NCI-H2227 (cell line): ENCODE data around the gene TPP2.

Experiments used
- DNase-seq: peaks from one replicate; lab custom pipeline; 2025; ENCODE audit not compliant: unreplicated experiment; lab: John Stamatoyannopoulos, UW

TPP2 gene

GRCh38 chr13:102651892-102652291 lies 55.1 kb downstream of the TPP2 start:
- no peak for DNase-seq

DNA sequence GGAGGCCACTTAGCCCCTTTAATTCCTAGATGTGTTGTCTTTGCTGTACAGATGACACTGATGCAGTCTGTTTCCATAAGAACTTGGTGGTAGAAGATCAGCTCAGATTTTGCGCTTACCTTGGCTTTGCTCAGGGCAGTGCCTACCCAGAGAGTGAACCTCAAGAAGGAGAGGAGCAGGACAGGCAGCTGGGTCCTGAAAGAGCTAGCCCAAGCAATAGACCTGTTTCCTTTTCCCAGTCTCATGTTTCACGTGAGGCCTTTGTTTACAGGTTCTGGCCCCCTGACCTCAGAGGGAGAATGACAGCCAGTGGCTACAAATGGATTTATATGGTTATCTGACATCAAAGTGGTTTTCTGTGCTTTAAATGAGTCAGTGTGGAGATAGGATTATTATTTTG lies 58.0 kb downstream of the TPP2 start:
- DNase-seq = no peak

DNA sequence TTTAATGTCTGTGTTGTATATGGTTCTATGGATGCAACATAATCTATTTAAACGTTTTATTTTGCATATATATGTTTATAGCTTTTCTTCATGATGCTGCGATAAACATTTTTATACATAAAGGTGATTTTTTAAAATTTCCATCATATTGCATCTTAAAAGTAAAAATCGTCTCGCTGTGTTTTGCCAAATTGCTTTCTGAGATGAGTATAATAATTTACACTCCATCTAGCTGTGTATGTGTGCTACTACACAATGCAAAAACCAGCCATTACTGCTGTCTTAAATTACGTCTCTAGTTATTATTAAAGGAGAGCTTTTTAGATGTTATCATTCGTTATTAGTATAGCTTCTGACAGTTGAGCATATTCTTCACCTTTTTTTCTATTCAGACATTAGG lies 60.8 kb downstream of the TPP2 start:
- DNase-seq = no peak

DNA sequence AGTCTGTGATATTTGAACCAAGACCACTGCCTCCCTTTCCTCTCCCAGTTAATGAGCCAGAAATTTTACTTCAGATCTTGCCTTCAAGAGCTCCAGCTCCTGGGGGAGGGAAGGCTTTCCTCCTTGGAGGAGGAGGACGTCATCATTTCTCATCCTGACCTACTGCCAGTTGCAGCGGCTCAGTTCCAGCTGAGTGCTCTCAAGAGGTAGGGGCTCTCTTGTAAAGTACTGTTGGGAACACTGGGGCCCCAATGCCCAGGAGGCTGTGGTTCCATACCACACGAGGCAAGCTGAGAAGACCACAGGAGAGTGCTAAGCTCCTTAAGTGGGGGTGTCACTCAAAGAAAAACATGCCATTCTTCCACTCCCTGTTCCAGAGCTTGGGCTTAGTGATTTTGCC lies 61.9 kb downstream of the TPP2 start:
- DNase-seq = no peak

DNA sequence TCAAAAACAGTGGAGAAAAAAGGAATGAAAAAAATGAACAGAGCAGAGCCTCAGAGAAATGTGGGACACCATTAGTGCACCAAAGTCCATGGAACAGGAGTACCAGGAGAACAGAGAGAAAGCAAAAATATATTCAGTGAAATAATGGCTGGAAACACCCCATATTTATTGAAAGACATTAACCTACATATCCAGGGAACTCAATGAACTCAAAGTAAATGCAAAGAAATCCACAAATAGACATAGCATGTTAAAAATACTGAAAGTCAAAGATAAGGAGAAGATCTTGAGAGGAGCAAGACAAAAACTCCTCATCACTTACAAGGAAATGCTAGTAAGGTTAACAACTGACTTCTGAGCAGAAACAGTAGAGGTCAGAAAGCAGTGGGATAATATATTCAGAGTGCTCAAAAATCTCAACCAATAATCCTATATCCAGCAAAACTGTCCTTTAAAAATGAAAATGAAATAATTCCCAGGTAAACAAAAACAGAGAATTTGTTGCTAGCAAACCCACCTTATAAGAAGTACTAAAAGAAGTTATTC lies 62.5 kb downstream of the TPP2 start:
- no peak for DNase-seq

- no peak for DNase-seq
Observed at GRCh38 chr13:102667023-102667422, 70.2 kb downstream of the TPP2 start.

- no peak for DNase-seq
Observed at GRCh38 chr13:102667911-102668310, 71.1 kb downstream of the TPP2 start.

DNA sequence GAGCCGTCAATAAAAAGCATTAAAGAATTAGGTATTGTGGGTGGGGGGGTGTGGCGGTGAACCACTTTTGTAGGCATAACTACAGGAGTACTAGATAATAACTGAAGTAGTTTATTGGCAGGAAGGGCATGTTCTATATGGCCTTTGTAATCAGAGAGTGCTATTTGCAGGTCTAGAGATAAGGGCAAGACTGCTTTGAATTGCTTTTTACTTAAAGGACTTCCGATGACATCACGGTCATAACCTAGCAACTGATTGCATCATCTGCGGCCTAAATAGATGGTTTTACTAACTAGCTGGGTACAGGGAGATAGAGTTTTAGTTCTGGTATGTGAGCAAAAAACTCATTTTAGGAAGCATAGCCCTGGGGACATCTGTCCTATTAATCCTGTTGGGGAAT lies 73.3 kb downstream of the TPP2 start:
- DNase-seq = no peak

DNA sequence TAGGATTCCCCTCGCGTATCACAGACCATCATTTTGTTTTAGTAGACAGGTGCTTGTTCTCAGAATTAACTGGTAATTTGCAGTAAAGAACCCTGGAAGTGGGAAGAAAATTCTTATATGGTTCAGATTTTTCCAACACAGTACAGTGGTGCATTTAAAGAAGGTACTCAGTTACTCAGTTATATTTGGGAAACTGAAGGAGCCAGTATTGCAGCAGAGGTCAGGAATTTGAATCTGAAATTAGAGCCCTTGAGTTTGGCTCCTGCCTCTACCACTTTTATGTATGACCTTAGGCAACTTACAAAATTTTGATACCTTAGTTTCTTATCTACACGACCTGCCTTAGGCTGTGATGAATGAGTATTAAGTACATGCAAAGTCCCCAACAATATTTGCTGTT lies 78.3 kb downstream of the TPP2 start:
- DNase-seq = no peak

DNA sequence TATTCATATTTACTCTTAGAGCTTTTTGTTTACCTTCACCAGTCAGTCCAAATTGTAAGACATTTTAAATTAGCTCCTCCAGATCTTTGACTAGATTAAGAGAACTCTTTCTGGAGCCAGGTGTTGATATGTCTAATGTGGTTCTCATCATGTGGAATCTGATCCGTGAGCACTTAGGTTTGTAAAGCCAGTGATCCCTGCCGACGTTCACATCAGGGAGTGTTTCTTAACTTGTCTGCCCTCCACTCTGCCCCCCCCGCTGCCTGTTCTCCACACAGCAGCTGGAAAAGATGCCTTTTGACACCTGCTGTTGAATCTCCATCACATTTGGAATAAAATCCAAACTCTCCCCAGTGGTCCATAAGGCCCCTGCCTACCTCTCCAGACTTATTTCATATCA lies 80.3 kb downstream of the TPP2 start:
- DNase-seq = no peak

DNA sequence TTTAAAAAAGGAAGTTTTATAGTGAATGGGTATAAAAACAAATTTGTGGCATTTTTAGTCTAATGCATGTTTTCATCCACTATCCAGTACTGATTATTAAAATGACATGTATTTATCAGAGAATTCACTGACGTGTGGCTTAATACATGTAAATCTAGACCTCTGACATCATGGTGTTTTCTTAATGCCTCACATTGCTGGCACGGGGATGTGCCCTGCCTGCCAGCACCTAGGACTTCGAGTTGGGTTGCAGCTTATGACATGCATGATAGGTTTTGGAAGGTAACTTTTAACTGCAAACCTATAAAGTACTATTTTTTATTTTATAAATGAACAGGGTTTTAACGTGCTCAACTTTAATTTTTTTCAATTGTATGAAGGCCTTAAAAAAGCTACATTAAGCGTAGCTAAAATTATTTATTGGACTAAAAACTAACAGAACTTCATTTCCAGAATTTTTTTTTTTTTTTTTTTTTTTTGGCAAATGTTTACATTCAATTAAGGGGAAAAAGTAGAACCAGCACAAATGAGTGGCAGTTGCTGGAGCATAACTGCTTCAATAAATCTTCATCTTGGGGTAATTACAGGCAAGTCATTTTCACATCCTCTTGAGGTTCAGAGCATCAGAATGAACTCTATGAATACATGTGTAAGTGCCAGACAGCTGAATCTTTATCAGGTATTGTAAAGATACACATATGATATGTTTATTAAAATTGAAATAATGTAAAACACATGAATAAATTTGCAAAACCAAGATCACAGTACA lies 81.7 kb downstream of the TPP2 start:
- no peak for DNase-seq

- no peak for DNase-seq
Observed at GRCh38 chr13:102679449-102680132, 82.8 kb downstream of the TPP2 start.

DNA sequence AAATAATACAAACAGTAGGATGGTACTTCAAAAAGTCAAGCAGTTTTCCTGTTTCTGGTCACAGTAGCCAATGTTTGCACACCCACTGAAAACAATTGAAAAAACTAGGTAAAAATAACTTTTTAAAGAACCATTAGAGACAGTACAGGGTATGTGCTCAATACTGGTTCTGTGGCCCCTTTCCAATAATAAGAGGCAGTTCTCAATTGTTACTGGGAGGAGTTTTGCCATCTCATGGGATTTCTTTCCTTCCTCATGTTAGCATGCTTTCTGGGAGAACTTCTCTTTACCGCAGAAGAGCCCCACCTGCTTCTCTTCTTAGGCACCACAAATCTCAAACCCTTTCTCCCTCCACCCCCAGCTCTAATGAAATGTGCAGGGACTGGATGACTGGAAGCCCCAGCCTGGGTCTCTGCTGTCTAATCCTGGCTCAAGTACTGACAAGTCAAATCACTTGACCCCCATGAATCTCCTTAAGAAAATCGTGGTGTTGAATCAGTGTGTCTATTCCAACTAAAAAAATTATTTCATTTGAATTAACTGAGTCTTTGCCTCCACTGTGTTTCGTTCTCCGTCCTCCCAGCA lies 83.4 kb downstream of the TPP2 start:
- no peak for DNase-seq

DNA sequence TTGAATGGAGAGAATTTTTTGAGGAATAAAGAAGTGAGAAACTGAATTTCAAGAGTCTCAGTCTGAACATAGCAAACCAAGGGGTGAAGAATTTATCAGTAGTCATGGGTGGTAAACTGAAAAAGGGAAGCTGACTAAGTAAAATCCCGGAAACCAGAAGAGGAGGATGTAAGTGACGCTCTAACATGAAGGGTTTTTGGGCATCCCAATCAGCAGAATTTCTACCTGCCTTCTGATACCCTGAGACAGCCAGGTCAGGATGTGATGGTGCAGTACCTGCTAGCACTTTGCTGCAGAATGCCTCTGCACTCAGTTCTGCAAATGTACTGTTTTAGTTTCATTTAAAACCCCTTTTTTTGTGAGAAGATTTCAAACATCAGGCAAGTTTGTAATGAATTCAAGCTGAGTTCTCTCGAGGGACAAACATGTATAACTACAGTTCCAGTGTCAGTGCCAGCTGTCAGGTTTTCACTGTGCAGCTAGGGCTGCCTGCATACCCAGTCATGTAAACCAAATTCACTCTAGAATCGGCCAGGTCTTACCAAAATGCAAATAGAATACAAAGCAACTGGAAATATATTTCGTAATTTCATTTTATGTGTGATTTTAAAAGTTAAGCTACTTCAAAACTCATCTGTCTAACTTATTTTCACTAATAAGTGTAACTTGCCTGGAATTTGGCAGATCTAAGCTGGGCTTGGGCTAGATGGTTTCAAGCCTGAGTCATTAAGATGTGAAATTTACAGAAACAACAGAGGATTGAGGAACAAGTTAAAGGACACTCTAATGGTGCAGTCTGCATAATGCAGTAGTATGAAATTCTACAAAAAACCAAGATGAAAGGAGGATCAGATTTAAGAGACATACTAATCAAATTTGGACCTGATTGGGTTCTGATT lies 84.3 kb downstream of the TPP2 start:
- DNase-seq = no peak

GRCh38 chr13:102682211-102682610 lies 85.4 kb downstream of the TPP2 start:
- DNase-seq = no peak

DNA sequence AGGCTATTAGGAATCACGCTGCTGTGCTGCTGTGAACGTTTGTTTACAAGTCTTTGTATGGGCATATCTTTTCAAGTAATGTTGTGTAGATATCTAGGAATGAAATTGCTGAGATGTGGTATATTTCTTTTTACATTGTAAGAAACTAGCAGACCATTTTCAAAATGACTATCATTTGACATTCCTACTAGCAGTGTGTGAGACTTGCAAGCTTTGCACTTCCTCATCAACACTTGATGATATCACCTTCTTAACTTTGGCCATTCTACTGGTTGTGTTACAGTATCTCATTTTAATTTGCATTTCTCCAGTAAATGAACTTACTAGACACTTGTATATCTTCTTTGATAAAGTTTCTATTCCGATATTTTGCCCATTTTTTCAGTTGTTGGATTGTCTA lies 85.9 kb downstream of the TPP2 start:
- no peak for DNase-seq

DNA sequence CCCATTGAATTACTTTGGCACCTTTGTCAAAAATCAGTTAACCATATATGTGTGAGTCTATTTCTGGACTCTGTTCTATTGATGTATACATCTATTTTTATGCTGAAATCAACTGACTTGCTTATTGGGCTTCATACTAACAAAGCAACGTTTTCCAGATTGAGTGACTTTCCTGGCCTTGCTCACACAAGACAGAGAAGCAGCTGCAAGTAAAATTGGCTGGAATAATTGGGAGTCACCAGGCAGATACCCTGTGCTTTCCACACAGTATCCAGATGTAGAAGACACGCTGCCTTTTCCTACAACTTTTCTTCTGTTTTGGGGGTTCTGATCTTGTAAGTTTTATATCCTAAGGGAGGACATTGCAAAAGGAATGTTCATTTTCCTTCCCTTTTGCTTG lies 86.9 kb downstream of the TPP2 start:
- no peak for DNase-seq

DNA sequence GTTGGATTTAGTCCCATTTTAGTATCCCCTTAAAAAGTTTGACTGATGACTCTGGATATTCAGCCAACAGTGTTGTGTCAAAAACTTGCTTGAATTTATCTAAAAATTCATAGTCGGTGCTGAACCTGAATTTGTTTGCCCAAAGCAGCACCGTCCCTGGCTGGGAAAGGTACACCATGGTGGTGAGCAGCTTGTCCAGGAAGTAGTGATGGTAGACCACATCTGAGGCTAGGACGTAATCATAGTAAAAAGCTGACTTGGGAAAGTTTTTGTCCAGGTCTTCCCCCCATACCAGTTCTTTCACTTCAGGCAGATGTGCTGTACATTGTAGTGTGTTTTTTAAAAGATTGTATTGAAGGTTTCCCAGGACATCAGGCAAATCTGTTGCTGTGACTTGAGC lies 89.2 kb downstream of the TPP2 start:
- DNase-seq = no peak

DNA sequence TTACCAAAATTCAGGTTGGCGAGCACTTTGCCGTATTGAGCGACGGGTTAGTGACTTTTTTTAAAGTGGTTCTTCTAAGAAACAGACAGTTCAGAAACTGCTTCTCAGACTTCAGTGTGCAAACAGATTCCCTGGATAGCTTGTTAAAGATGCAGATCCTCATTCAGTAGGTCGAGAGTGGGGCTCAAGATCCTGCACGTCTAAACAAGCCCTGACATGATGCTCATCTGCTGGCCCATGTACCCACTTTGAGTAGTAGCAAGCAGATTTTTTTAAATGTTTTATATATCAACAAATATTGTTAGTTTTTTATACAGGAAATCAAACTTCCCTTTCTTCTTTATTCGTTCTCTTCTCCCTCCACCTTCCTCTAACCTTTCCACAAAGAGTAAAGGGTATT lies 90.7 kb downstream of the TPP2 start:
- DNase-seq = no peak

GRCh38 chr13:102688306-102688973 lies 91.7 kb downstream of the TPP2 start:
- DNase-seq = no peak

GRCh38 chr13:102690883-102691282 lies 94.1 kb downstream of the TPP2 start:
- DNase-seq = no peak
